Liver (tissue), 9 donors: Measurements from ENCODE around the gene ESRRA. TPM values are rescaled to one million over a fixed set of nuclear protein-coding genes. Genes with fewer than 3 reads are reported as not detected.

Source experiments
- DNase-seq: peaks from one replicate; pipeline ENCODE4 v3.0.0-alpha.2; 2017; ENCODE audit warnings: low spot score
- H3K27ac ChIP-seq, 2 donors: one replicate each; pipeline ENCODE4 v1.7.0; 2013; ENCODE audit warnings: inconsistent platforms in 2 of 2, low read length in 2 of 2, control low read depth in 1 of 2, low read depth in 1 of 2, mild to moderate bottlenecking in 1 of 2
- H3K27me3 ChIP-seq, 4 donors: one replicate each; pipeline versions ENCODE4 v1.6.1 to v1.7.0; 2013; ENCODE audit warnings: low read length in 3 of 4, inconsistent platforms in 1 of 4, mild to moderate bottlenecking in 1 of 4, moderate library complexity in 1 of 4; ENCODE audit not compliant: control insufficient read depth in 4 of 4, insufficient read depth in 4 of 4
- H3K36me3 ChIP-seq, 4 donors: one replicate each; pipeline versions ENCODE4 v1.6.1 to v1.7.0; 2013; ENCODE audit warnings: low read length in 3 of 4, mild to moderate bottlenecking in 3 of 4, low read depth in 1 of 4, moderate library complexity in 1 of 4; ENCODE audit not compliant: control insufficient read depth in 4 of 4, insufficient read depth in 3 of 4
- H3K4me1 ChIP-seq, 4 donors: one replicate each; pipeline versions ENCODE4 v1.6.1 to v1.7.0; 2013; ENCODE audit warnings: low read length in 3 of 4, mild to moderate bottlenecking in 3 of 4, moderate library complexity in 1 of 4; ENCODE audit not compliant: control insufficient read depth in 4 of 4, insufficient read depth in 4 of 4
- H3K4me3 ChIP-seq, 3 donors: one replicate each; pipeline versions ENCODE4 v1.6.1 to v1.7.0; 2013; ENCODE audit warnings: low read length in 3 of 3, control low read depth in 1 of 3, low read depth in 1 of 3, mild to moderate bottlenecking in 1 of 3
- H3K9ac ChIP-seq, 2 donors: one replicate each; pipeline ENCODE4 v1.7.0; 2013; ENCODE audit warnings: low read length in 2 of 2, mild to moderate bottlenecking in 2 of 2, moderate library complexity in 2 of 2, control low read depth in 1 of 2, low read depth in 1 of 2
- H3K9me3 ChIP-seq, 4 donors: one replicate each; pipeline versions ENCODE4 v1.6.1 to v1.7.0; 2013; ENCODE audit warnings: low read length in 3 of 4; ENCODE audit not compliant: control insufficient read depth in 4 of 4
- ATF3 ChIP-seq: IDR thresholded peaks from 2 replicates; pipeline ENCODE4 v1.6.1; 2016; ENCODE audit warnings: antibody characterized with exemption
- CTCF ChIP-seq: fragments of 150-350 bp; IDR thresholded peaks from 2 replicates; pipeline ENCODE4 v1.5.1; 2017; ENCODE audit warnings: improper control_type of control experiment, low read depth, low read length; ENCODE audit not compliant: missing input control
- EGR1 ChIP-seq, 2 donors: IDR thresholded peaks; 2 replicates each; pipeline ENCODE4 v1.6.1; 2016 to 2018; ENCODE audit warnings: antibody characterized with exemption in 2 of 2, low read depth in 2 of 2
- FOXA1 ChIP-seq: IDR thresholded peaks from 2 replicates; pipeline ENCODE4 v1.6.1; 2016; ENCODE audit warnings: antibody characterized with exemption
- FOXA2 ChIP-seq: IDR thresholded peaks from 2 replicates; pipeline ENCODE4 v1.6.1; 2016; ENCODE audit warnings: antibody characterized with exemption
- GABPA ChIP-seq, 2 donors: IDR thresholded peaks in 1 of 2; conservative IDR thresholded peaks in 1 of 2; 2 replicates each; pipeline ENCODE4 v1.6.1; 2016; ENCODE audit warnings: antibody characterized with exemption in 2 of 2, mild to moderate bottlenecking in 1 of 2, moderate library complexity in 1 of 2
- HNF4A ChIP-seq, 2 donors: conservative IDR thresholded peaks; 2 replicates each; pipeline ENCODE4 v1.6.1; 2016; ENCODE audit warnings: antibody characterized with exemption in 2 of 2, mild to moderate bottlenecking in 2 of 2
- JUND ChIP-seq, 2 donors: IDR thresholded peaks; 2 replicates each; pipeline ENCODE4 v1.6.1; 2016; ENCODE audit warnings: antibody characterized with exemption in 2 of 2
- NR2F2 ChIP-seq: IDR thresholded peaks from 2 replicates; pipeline ENCODE4 v1.6.1; 2016; ENCODE audit warnings: antibody characterized with exemption
- RAD21 ChIP-seq, 2 donors: IDR thresholded peaks; 2 replicates each; pipeline ENCODE4 v1.6.1; 2016; ENCODE audit warnings: antibody characterized with exemption in 2 of 2, mild to moderate bottlenecking in 2 of 2
- REST ChIP-seq: IDR thresholded peaks from 2 replicates; pipeline ENCODE4 v1.6.1; 2016; ENCODE audit warnings: antibody characterized with exemption, mild to moderate bottlenecking
- RXRA ChIP-seq, 2 donors: IDR thresholded peaks; 2 replicates each; pipeline ENCODE4 v1.6.1; 2017 to 2018; ENCODE audit warnings: antibody characterized with exemption in 2 of 2, mild to moderate bottlenecking in 1 of 2
- SP1 ChIP-seq: IDR thresholded peaks from 2 replicates; pipeline ENCODE4 v1.6.1; 2018; ENCODE audit warnings: antibody characterized with exemption, mild to moderate bottlenecking
- TAF1 ChIP-seq: conservative IDR thresholded peaks from 2 replicates; pipeline ENCODE4 v1.6.1; 2016; ENCODE audit warnings: antibody characterized with exemption, mild to moderate bottlenecking
- YY1 ChIP-seq: IDR thresholded peaks from 2 replicates; pipeline ENCODE4 v1.6.1; 2016; ENCODE audit warnings: antibody characterized with exemption, mild to moderate bottlenecking
- WGBS: extraction: QIAGEN DNeasy Blood & Tissue Kit; methylation state at CpG from one replicate; pipeline ENCODE4 v1.1.7; 2013; 5-methylcytosine and 5-hydroxymethylcytosine counted together
- polyA plus RNA-seq, 2 donors: library from polyadenylated mRNA; stranded (reverse) in 1 of 2; unstranded in 1 of 2; fragments of 200-250 nt in 1 of 2; fragments of >200 nt in 1 of 2; fragmentation: Nextera tagmentation in 1 of 2; extraction: Ambion mirVana in 1 of 2; gene quantifications; one replicate each; pipeline versions ENCODE4 v1.2.1 to v1.2.3, GENCODE V29; 2013 to 2015
- total RNA-seq, 2 donors: library from RNA; depleted of rRNA; stranded (reverse); fragments of >200 nt; gene quantifications; one replicate each; pipeline ENCODE4 v1.2.3, GENCODE V29; 2014
- TF ChIP-seq, protein P1 (sequence below): IDR thresholded peaks from 2 replicates; pipeline ENCODE4 v1.6.1; 2016; ENCODE audit warnings: antibody characterized with exemption
- TF ChIP-seq, protein P2 (sequence below): IDR thresholded peaks from 2 replicates; pipeline ENCODE4 v1.6.1; 2016; ENCODE audit warnings: antibody characterized with exemption
- donor health status: healthy.
- donor health status: healthy.
- donor health status: healthy.
- donor health status: healthy.
- donor health status: healthy.

Gene ESRRA
- total and polyA plus RNA-seq, 4 donors: 13.9 to 64.8 (median 37.5) TPM

DNA sequence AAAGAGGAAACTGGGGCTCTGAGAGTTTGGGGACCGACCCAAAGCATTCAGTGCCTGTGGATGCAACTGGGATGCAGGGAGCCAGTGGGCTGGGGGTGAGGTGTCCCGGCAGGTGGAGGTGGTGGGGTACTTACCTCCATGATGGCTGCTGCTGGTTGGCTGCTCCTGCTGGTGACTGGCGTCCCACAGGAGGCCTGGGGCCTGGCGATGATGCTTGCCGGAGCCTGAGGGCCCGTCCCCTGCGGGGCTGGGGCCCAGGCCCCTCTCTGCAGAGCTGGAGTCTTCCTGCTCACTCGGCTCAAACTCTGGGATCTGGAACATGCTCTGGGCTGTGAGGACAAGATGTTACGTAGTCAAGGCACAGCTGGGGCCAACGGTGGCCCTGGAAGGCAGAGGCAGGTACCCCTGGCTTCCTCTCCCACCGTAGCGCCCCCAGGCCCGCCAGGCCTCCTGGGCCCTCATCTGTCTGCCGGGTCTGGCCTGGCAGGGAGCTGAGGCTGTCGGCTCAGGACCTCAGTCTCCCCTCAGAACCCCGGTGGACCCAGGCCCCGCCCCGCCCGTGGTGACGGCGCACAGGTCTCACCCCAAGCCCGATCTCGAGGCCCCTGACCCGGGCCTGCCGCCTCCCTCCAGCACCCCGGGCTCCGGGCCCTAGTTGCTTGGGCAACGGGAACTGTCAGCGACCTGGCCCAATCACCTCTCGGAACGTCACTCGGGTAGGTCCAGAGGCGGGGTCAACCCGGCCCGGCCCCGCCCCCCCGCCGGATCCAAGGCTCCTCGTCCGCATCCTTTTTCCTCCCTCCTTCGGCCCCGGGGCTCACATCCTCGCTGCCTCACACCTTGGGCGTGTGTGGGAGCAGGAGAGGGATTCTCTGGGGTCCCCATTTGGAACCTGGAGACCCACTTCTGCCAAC is 21.0 kb upstream of the ESRRA start, which contains the start of gene BAD:
TSS of gene BAD (minus strand) at position 618 of the 914 bp plus-strand sequence. CDS start at position 321, 297 bp downstream.
- H3K27ac ChIP-seq: peak within 1 kb of the TSS; percentile 94 to 99
- peak within 1 kb of the TSS; percentile 81 to 83 for H3K9ac ChIP-seq
- H3K36me3 ChIP-seq: peaks cover 0 to 4% (median 0%) of the 10 kb centered on the region in 4 donors
- peak within 1 kb of the TSS; percentile 69 to 87 (median 87) for H3K4me3 ChIP-seq
- peaks cover 2 to 32% (median 23%) of the 10 kb centered on the region in 4 donors for H3K4me1 ChIP-seq
- DNase-seq: peak; percentile 97
- H3K27me3 ChIP-seq: no peaks in the 10 kb centered on the region
- H3K9me3 ChIP-seq: no peaks in the 10 kb centered on the region
- TF ChIP-seq GABPA (IDR thresholded peaks at IDR 0.05 in 1 of 2, conservative IDR thresholded peaks at IDR 0.05 in 1 of 2) (peak in 1 of 2 donors; percentile 63), SP1 (peak; percentile 74), TAF1 (no peak), RXRA (IDR thresholded peaks at IDR 0.05) (peak; percentile 85 to 92), YY1 (no peak), FOXA1 (no peak), NR2F2 (peak; percentile 69), HNF4A (conservative IDR thresholded peaks at IDR 0.05) (peak; percentile 5 to 25)
- TF ChIP-seq, protein P1, sequence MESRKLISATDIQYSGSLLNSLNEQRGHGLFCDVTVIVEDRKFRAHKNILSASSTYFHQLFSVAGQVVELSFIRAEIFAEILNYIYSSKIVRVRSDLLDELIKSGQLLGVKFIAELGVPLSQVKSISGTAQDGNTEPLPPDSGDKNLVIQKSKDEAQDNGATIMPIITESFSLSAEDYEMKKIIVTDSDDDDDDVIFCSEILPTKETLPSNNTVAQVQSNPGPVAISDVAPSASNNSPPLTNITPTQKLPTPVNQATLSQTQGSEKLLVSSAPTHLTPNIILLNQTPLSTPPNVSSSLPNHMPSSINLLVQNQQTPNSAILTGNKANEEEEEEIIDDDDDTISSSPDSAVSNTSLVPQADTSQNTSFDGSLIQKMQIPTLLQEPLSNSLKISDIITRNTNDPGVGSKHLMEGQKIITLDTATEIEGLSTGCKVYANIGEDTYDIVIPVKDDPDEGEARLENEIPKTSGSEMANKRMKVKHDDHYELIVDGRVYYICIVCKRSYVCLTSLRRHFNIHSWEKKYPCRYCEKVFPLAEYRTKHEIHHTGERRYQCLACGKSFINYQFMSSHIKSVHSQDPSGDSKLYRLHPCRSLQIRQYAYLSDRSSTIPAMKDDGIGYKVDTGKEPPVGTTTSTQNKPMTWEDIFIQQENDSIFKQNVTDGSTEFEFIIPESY: no peak
- 3% methylated on average over 44 of the region's 44 CpGs for WGBS

DNA sequence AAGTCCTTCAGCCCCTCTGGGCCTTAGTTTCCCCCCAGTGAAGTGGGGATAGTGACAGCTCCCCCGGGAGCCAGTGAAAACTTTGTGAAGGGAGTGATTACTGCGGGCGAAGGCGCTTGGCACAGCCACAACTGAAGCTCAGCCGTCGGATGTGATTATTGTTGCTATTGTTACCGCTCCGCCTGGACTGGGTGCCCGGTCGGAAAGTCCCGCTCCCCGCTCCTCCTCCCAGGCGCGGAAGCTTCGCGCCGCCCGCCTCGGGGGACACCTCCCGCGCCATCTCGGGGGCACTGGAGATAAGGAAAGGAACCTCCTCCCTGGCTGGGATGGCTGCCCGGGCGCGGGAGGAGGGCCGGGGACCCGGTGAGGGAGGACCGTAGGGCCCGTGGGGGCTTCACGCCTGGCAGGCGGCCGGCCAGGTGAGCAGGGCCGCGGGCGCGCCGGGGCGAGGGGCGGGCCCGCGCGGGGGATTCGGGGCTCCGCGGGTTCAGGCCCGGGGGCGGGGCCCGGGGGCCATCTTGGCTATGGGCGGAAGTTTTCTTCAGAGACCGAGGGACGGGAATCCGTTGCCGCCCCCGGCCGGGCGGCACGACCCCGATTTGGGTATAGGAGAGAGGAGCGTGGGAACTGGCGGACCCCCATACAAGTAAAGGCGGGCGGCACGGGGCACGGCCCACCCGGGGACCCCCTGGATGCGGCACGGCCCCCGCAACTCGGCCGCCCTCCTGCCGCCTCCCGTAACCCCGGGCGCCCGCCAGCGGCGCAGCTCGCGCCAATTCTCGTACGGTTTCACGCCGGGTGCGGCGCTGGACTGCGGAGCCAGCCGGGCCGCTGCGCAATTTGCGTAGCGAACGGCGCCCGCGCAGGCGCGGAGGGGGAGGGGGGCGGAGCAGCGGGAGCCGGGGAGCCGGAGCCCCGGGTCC is 20.1 kb upstream of the ESRRA start, which contains the start of gene GPR137:
TSS of gene GPR137 (plus strand) at position 887 of the 923 bp plus-strand sequence. CDS start 677 bp downstream, outside the sequence.
- Histone ChIP-seq H3K27me3 (no peaks in the 10 kb centered on the region), H3K9ac (peak within 1 kb of the TSS; percentile 81 to 83), H3K9me3 (no peaks in the 10 kb centered on the region), H3K4me1 (peaks cover 2 to 32% (median 23%) of the 10 kb centered on the region in 4 donors), H3K27ac (peak within 1 kb of the TSS; percentile 94 to 99), H3K36me3 (peaks cover 0 to 4% (median 0%) of the 10 kb centered on the region in 4 donors), H3K4me3 (peak within 1 kb of the TSS; percentile 69 to 87 (median 87))
- TF ChIP-seq RAD21 (IDR thresholded peaks at IDR 0.05): no peak
- TF ChIP-seq ATF3: no peak
- TF ChIP-seq YY1: peak; percentile 97
- TF ChIP-seq NR2F2: no peak
- TF ChIP-seq, protein P2, sequence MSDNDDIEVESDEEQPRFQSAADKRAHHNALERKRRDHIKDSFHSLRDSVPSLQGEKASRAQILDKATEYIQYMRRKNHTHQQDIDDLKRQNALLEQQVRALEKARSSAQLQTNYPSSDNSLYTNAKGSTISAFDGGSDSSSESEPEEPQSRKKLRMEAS: no peak
- peak; percentile 98 to 100 for TF ChIP-seq EGR1 (IDR thresholded peaks at IDR 0.05; ENCODE audit: low read depth in 2 of 2)
- no peak for TF ChIP-seq JUND (IDR thresholded peaks at IDR 0.05)
- no peak for TF ChIP-seq RXRA (IDR thresholded peaks at IDR 0.05)
- TF ChIP-seq HNF4A (conservative IDR thresholded peaks at IDR 0.05): no peak
- TF ChIP-seq FOXA1: no peak
- TF ChIP-seq GABPA (IDR thresholded peaks at IDR 0.05 in 1 of 2, conservative IDR thresholded peaks at IDR 0.05 in 1 of 2): peak in 1 of 2 donors; percentile 41
- TF ChIP-seq CTCF: no peak
- TF ChIP-seq FOXA2: no peak
- no peak for TF ChIP-seq TAF1
- TF ChIP-seq SP1: no peak
- TF ChIP-seq REST: no peak
- peak; percentile 96 for DNase-seq
- WGBS: under 1% methylated on average over 102 of the region's 102 CpGs
